OCI-LY7 (cell line): ENCODE measurements around the gene PTPRO. TPM values are rescaled to one million over a fixed set of nuclear protein-coding genes. Genes with fewer than 3 reads are reported as not detected.

Source experiments
- BruUV-seq: library from RNA; stranded (reverse); fragments of 400-500 nt; replicated peaks from 2 replicates; lab custom pipeline; 2021; lab: Mats Ljungman, UMichigan
- CTCF ChIA-PET: fragments of 300-600 bp; sonication (Branson Sonifier 250); formaldehyde crosslinking; loops from one replicate; lab custom pipeline; 2022; ENCODE audit warnings: antibody characterized with exemption; ENCODE audit not compliant: unreplicated experiment; lab: Charles Lee
- POLR2A ChIA-PET: fragments of 300-600 bp; sonication (Branson Sonifier 250); formaldehyde crosslinking; loops from one replicate; lab custom pipeline; 2022; ENCODE audit warnings: antibody characterized with exemption; lab: Charles Lee
- DNase-seq: peaks from one replicate; pipeline ENCODE4 v3.0.0-alpha.2; 2015; ENCODE audit warnings: low spot score
- H2AFZ ChIP-seq: fragments of 200-600 bp; sonication (generic), shearing (Covaris generic); 2 replicates; pipeline ENCODE4 v1.6.1; 2014; ENCODE audit warnings: mild to moderate bottlenecking, antibody characterized with exemption, low read length, moderate library complexity
- H3K27ac ChIP-seq: fragments of 200-600 bp; sonication (generic); 2 replicates; pipeline ENCODE4 v1.5.1; 2014; ENCODE audit warnings: mixed run types, low read depth, mild to moderate bottlenecking, moderate library complexity, low read length, inconsistent platforms; ENCODE audit not compliant: poor library complexity, severe bottlenecking
- H3K36me3 ChIP-seq: fragments of 200-600 bp; sonication (generic); 2 replicates; pipeline ENCODE4 v1.6.1; 2014; ENCODE audit warnings: mild to moderate bottlenecking, antibody characterized with exemption, low read length, moderate library complexity, mixed read lengths; ENCODE audit not compliant: insufficient read depth
- H3K4me1 ChIP-seq: fragments of 200-600 bp; sonication (generic); 2 replicates; pipeline ENCODE4 v1.5.1; 2014; ENCODE audit warnings: mild to moderate bottlenecking, low read length; ENCODE audit not compliant: insufficient read depth, poor library complexity, severe bottlenecking
- H3K4me2 ChIP-seq: fragments of 200-600 bp; sonication (generic); 2 replicates; pipeline ENCODE4 v1.6.1; 2014; ENCODE audit warnings: mild to moderate bottlenecking, low read length
- H3K4me3 ChIP-seq: fragments of 200-600 bp; sonication (generic); 2 replicates; pipeline ENCODE4 v1.5.1; 2014; ENCODE audit warnings: mild to moderate bottlenecking, low read depth, low read length; ENCODE audit not compliant: poor library complexity, severe bottlenecking
- H3K79me2 ChIP-seq: fragments of 200-600 bp; sonication (generic); 2 replicates; pipeline ENCODE4 v1.6.1; 2016; ENCODE audit warnings: low read depth, mild to moderate bottlenecking, low read length, moderate library complexity, mixed read lengths; ENCODE audit not compliant: insufficient read depth
- H3K9me2 ChIP-seq: fragments of 200-600 bp; sonication (generic); 2 replicates; pipeline ENCODE4 v1.6.1; 2016; ENCODE audit warnings: mild to moderate bottlenecking, low read length, mixed read lengths; ENCODE audit not compliant: insufficient read depth
- H3K9me3 ChIP-seq: fragments of 200-600 bp; sonication (generic); 2 replicates; pipeline ENCODE4 v1.6.1; 2014; ENCODE audit warnings: mild to moderate bottlenecking, mixed run types, low read length, mixed read lengths
- H4K20me1 ChIP-seq: fragments of 200-600 bp; sonication (generic); 2 replicates; pipeline ENCODE4 v1.6.1; 2014; ENCODE audit warnings: mild to moderate bottlenecking, antibody characterized with exemption, low read length, moderate library complexity, mixed read lengths; ENCODE audit not compliant: insufficient read depth
- CTCF ChIP-seq: fragments of 200-600 bp; sonication (generic); conservative IDR thresholded peaks from 2 replicates; pipeline ENCODE4 v1.5.1; 2014; ENCODE audit warnings: mild to moderate bottlenecking, antibody characterized with exemption, low read length, moderate library complexity, mixed read lengths
- EZH2phosphoT487 ChIP-seq: fragments of 200-600 bp; sonication (generic); IDR thresholded peaks from 2 replicates; pipeline ENCODE4 v1.6.1; 2018; ENCODE audit warnings: low read depth, borderline replicate concordance, mild to moderate bottlenecking, mixed run types, antibody characterized with exemption, low read length, moderate library complexity, mixed read lengths
- intact Hi-C: fragments of 100-400 bp; cut with micrococcal nuclease; formaldehyde crosslinking; loops from one replicate; pipeline ENCODE4 v1.10.0; 2022; ENCODE audit not compliant: unreplicated experiment
- total RNA-seq, 2 experiments: library from RNA; depleted of rRNA in 1 of 2; stranded (reverse); fragments of >200 nt in 1 of 2; shearing (Covaris generic) in 1 of 2; gene quantifications; 2 replicates each; pipeline ENCODE4 v1.2.3, GENCODE V29; 2014 to 2022

The PTPRO gene
- total RNA-seq, 2 experiments from 2014 or later = 0.06 to 0.23 TPM

- H4K20me1 ChIP-seq = no peaks in the 10 kb centered on the region
- no peaks in the 10 kb centered on the region for H3K36me3 ChIP-seq
- intact Hi-C loops = no loop called here
- peaks cover 3% of the 10 kb centered on the region for H3K4me1 ChIP-seq
- no TSS peak for BruUV-seq
- POLR2A ChIA-PET = no interaction called here
- no peak overlapping the region for H2AFZ ChIP-seq
- no peak overlapping the region for H3K4me3 ChIP-seq
- no peak for DNase-seq
- H3K79me2 ChIP-seq = no peaks in the 10 kb centered on the region
- H3K9me2 ChIP-seq = no peaks in the 10 kb centered on the region
- TF ChIP-seq CTCF (no peak), EZH2phosphoT487 (no peak)
- H3K27ac ChIP-seq = no peak overlapping the region
- H3K4me2 ChIP-seq = no peak overlapping the region
- no peaks in the 10 kb centered on the region for H3K9me3 ChIP-seq
- CTCF ChIA-PET = no interaction called here
These were observed 217.7 kb downstream of the PTPRO start for GRCh38 chr12:15540005-15540404.

GRCh38 chr12:15540469-15540872 lies 218.2 kb downstream of the PTPRO start:
- Histone ChIP-seq H3K9me2 (no peaks in the 10 kb centered on the region), H3K9me3 (no peaks in the 10 kb centered on the region), H3K4me3 (no peak overlapping the region), H3K36me3 (no peaks in the 10 kb centered on the region), H3K4me1 (peaks cover 3% of the 10 kb centered on the region), H2AFZ (no peak overlapping the region), H3K27ac (no peak overlapping the region), H4K20me1 (no peaks in the 10 kb centered on the region), H3K4me2 (no peak overlapping the region), H3K79me2 (no peaks in the 10 kb centered on the region)
- intact Hi-C loops = no loop called here
- no TSS peak for BruUV-seq
- ChIA-PET CTCF (no interaction called here), POLR2A (no interaction called here)
- no peak for TF ChIP-seq CTCF
- no peak for TF ChIP-seq EZH2phosphoT487
- no peak for DNase-seq

- no peaks in the 10 kb centered on the region for H3K9me3 ChIP-seq
- H3K4me3 ChIP-seq = no peak overlapping the region
- no peaks in the 10 kb centered on the region for H3K79me2 ChIP-seq
- DNase-seq = no peak
- TF ChIP-seq CTCF (no peak), EZH2phosphoT487 (no peak)
- H3K9me2 ChIP-seq = no peaks in the 10 kb centered on the region
- ChIA-PET CTCF (no interaction called here), POLR2A (no interaction called here)
- no peaks in the 10 kb centered on the region for H3K36me3 ChIP-seq
- BruUV-seq = no TSS peak
- H2AFZ ChIP-seq = no peak overlapping the region
- H4K20me1 ChIP-seq = no peaks in the 10 kb centered on the region
- peaks cover 17% of the 10 kb centered on the region for H3K4me1 ChIP-seq
- no peak overlapping the region for H3K4me2 ChIP-seq
- H3K27ac ChIP-seq = no peak overlapping the region
- intact Hi-C loops = no loop called here
These were observed 219.8 kb downstream of the PTPRO start for GRCh38 chr12:15541996-15542631.
